RWPE1 (cell line): ENCODE data around the gene CYTH1.

Experiments used
- CTCF ChIA-PET: fragments of 350-600 bp; sonication (Branson Sonifier 250); formaldehyde crosslinking; extraction: SDS; loops from one replicate; lab custom pipeline; 2021; lab: Yijun Ruan, JAX
- POLR2A ChIA-PET: fragments of 400-600 bp; formaldehyde crosslinking; extraction: SDS; loops from one replicate; lab custom pipeline; 2020; ENCODE audit warnings: antibody characterized with exemption; ENCODE audit not compliant: low non-redundant PET; lab: Yijun Ruan, JAX
- DNase-seq: peaks from one replicate; pipeline ENCODE4 v3.0.0; 2012; ENCODE audit warnings: low spot score
- H3K27ac ChIP-seq: fragments of 450-650 bp; 2 replicates; pipeline ENCODE4 v1.5.1; 2017
- TF ChIP-seq, protein P1 (sequence below): fragments of 450-650 bp; conservative IDR thresholded peaks from 2 replicates; pipeline ENCODE4 v1.5.1; 2017; ENCODE audit warnings: low read depth, mild to moderate bottlenecking

Gene CYTH1

DNA sequence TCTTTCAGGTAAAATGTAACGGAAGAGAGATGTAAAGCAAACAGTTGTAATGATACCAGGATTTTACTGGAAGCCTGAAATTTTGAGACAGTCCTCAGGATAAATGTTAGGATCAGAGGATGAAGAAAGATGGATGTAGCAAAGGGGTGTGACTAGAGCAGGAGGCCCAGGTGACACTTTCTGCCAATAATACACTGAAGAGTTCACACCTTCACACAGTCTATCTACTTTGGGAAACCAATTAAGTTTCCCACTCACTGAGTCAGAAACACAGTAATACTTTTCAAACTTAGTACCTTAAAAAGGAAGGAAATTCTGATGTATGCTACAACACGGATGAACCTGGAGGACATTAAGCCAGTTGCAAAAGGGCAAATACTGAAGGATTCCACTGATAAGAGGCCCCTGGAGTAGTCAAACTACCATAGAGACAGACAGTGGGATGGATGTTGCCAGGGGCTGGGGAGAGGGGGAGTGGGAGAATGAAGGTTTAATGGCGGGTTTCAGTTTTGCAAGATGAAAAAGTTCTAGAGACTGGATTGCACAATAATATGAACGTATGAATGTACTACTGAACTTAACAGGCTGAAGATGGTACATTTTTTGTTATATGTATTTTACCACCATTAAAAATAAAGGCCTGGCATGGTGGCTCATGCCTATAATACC is 62.3 kb downstream of the CYTH1 start:
- CTCF ChIA-PET: no interaction called here
- H3K27ac ChIP-seq: no peak overlapping the region
- DNase-seq: no peak
- POLR2A ChIA-PET: no interaction called here
- TF ChIP-seq, protein P1, sequence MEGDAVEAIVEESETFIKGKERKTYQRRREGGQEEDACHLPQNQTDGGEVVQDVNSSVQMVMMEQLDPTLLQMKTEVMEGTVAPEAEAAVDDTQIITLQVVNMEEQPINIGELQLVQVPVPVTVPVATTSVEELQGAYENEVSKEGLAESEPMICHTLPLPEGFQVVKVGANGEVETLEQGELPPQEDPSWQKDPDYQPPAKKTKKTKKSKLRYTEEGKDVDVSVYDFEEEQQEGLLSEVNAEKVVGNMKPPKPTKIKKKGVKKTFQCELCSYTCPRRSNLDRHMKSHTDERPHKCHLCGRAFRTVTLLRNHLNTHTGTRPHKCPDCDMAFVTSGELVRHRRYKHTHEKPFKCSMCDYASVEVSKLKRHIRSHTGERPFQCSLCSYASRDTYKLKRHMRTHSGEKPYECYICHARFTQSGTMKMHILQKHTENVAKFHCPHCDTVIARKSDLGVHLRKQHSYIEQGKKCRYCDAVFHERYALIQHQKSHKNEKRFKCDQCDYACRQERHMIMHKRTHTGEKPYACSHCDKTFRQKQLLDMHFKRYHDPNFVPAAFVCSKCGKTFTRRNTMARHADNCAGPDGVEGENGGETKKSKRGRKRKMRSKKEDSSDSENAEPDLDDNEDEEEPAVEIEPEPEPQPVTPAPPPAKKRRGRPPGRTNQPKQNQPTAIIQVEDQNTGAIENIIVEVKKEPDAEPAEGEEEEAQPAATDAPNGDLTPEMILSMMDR: no peak

DNA sequence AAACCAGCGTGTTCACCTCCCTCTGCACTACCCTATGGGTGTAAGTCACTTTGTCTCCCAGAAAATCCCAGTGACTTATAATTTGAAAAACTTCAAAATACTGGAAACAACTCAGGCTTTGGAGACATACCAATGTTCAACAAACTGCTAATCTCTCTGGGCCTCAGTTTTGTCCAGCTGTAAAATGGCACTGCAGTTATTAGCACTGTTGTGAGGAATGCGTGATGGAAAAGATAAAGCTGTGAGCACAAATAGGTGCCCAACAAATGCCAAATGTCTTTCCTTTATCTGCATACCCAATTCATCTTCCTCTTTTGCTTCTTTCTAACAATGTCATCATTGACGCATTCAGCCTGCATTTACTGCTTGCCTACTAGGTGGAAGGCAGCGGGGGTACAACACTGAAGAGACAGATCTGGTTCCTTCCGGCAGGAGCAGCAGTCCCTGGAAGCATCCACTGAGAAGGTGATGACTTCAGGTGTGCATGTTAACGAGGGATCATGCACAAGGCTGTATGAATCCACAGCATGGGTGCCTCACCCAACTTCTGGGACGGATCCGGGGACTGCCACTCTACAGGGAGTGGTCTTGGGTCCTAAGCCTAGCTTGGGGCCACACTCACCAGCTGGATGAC is 63.4 kb downstream of the CYTH1 start:
- CTCF ChIA-PET: no interaction called here
- TF ChIP-seq, protein P1: no peak
- no peak for DNase-seq
- H3K27ac ChIP-seq: no peak overlapping the region
- POLR2A ChIA-PET: no interaction called here

DNA sequence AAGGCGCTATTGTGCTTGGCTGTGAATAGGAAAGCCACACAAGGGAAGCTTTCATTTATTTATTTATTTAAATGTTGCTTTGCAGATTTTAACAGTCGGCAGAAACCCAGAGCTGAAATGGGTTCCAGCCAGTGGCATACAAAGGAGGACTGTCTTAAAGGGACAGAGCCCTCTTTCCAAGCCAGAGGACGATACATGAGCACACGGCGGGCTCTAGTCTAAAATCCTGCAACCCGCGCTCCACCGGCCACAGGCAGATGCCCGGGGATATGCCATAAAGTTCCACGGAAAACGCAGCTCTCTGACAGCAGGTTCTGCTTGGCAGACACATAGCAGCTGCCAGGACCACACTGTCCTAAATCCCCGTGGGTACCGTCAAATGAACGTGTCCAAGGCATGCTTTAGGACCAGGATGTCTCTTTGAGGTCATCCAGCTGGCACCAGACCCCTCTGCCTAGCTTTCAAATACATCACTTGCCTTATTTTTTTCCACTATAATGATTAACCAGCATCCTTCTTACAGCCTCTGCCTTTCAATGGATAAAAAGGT is 64.6 kb downstream of the CYTH1 start:
- ChIA-PET POLR2A (no interaction called here), CTCF (interaction anchor here (1.6 kb wide), 1 partner anchor 220 kb away, joined by 5 read pairs; no protein-coding TSS in a partner anchor)
- no peak for DNase-seq
- peak overlapping the region; percentile 78 for H3K27ac ChIP-seq
- TF ChIP-seq, protein P1: no peak

DNA sequence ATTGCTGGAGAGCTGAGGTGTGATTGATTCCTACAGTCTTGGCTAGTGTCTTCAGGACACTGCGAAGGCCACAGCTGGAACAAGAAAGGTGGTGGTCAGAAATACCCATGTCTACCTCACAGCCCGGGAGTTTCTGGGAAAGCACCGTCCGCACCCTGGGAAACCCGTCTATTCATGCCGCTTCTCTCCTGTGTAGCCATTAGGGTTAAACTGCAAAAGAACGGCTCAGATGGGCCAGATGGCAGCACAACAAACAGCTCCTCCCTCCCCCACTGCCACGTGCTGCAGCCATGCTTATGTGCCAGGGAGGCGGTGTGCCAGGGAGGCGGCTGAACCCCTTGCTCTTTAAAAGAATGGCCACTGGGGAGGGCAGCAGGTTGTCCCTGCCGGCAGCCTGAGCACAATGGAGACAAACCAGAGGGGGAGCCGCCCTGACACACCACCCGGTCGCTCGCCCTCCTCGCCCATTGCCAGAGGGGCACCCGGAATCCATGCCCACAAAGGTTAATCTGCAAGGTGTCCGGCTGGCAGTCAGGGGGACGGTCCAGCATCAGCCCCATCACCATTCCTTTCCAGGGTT is 65.2 kb downstream of the CYTH1 start:
- ChIA-PET POLR2A (no interaction called here), CTCF (interaction anchor here (0.7 to 1.6 kb wide), 2 partner anchors 8 to 220 kb away, joined by 3 to 5 read pairs; no protein-coding TSS in a partner anchor)
- peak; percentile 30 for DNase-seq
- peak overlapping the region; percentile 78 for H3K27ac ChIP-seq
- TF ChIP-seq, protein P1: no peak

GRCh38 chr17:78716292-78716691 is 65.8 kb downstream of the CYTH1 start:
- no peak overlapping the region for H3K27ac ChIP-seq
- DNase-seq: no peak
- CTCF ChIA-PET: interaction anchor here (0.7 to 1.6 kb wide), 2 partner anchors 7 to 219 kb away, joined by 3 to 5 read pairs; no protein-coding TSS in a partner anchor
- POLR2A ChIA-PET: no interaction called here
- TF ChIP-seq, protein P1: no peak

DNA sequence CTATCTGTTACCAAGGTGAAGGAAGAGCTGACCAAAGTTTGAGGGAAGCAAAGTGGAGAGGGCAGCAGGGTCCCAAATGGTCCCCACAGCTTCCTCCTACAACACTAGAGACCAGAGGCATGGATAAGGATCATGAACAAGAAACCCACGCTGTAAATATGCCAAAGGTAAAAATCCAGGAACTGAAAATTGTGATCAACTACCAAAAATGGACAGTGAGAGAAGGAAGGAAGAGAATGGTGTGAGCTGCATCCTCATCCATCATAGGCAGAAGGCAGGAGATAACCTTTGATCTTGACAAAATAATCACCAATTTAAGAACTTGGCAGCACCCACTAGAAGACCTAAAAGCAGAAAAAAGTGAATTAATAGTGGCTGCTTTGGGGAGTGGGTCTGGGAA is 66.2 kb downstream of the CYTH1 start:
- CTCF ChIA-PET: no interaction called here
- no peak for DNase-seq
- POLR2A ChIA-PET: no interaction called here
- TF ChIP-seq, protein P1: no peak
- H3K27ac ChIP-seq: no peak overlapping the region
